Activated CD4-positive, alpha-beta T cell treated with anti-CD3 and anti-CD28 coated beads for 36 hours (primary cell): ENCODE data around the gene ZNF165. TPM values are rescaled to one million over a fixed set of nuclear protein-coding genes. Genes with fewer than 3 reads are reported as not detected.
"Not testable (repeated sequence)": the region's sequence is repeated elsewhere in the genome, so short reads cannot be mapped to it uniquely, and the experiment has no call there.

Experiments
- ATAC-seq: fragments of 200-7000 bp; cut with Tn5 transposase; one replicate; pipeline ENCODE4 v1.10.0; 2021; ENCODE audit warnings: mild to moderate bottlenecking, moderate library complexity
- CTCF ChIA-PET: fragments of 350-600 bp; sonication (Branson Sonifier 250); formaldehyde crosslinking; loops from one replicate; lab custom pipeline; 2021; ENCODE audit warnings: antibody characterized with exemption; lab: Charles Lee
- POLR2A ChIA-PET: fragments of 350-600 bp; sonication (Branson Sonifier 250); formaldehyde crosslinking; loops from one replicate; lab custom pipeline; 2021; ENCODE audit warnings: antibody characterized with exemption, inconsistent platforms; lab: Charles Lee
- DNase-seq: peaks from one replicate; pipeline ENCODE4 v3.0.0-alpha.2; 2020
- H3K27ac Mint-ChIP-seq: one replicate; pipeline ENCODE4 v1.8.0; 2021; ENCODE audit warnings: mixed read lengths
- H3K27me3 Mint-ChIP-seq: one replicate; pipeline ENCODE4 v1.8.0; 2021; ENCODE audit warnings: mixed read lengths
- H3K36me3 Mint-ChIP-seq: one replicate; pipeline ENCODE4 v1.8.0; 2021; ENCODE audit warnings: low read depth, mixed read lengths
- H3K4me1 Mint-ChIP-seq: one replicate; pipeline ENCODE4 v1.8.0; 2021; ENCODE audit warnings: mixed read lengths
- H3K4me3 Mint-ChIP-seq: one replicate; pipeline ENCODE4 v1.8.0; 2021; ENCODE audit warnings: mild to moderate bottlenecking, moderate library complexity, mixed read lengths
- H3K9me3 Mint-ChIP-seq: one replicate; pipeline ENCODE4 v1.8.0; 2021; ENCODE audit warnings: low read depth, mixed read lengths
- intact Hi-C, 2 experiments: fragments of 100-400 bp; cut with DNase I in 1 of 2; cut with micrococcal nuclease in 1 of 2; formaldehyde crosslinking; loops; one replicate each; pipeline versions ENCODE4 v1.14.2 to v1.15.1; 2022 to 2024; cut with DNase I, micrococcal nuclease
- total RNA-seq, 2 experiments: library from RNA; stranded (reverse); gene quantifications; one replicate each; pipeline ENCODE4 v1.2.3, GENCODE V29; 2021

ZNF165 gene
- total RNA-seq, 2 experiments from 2014 or later, result 4.6 TPM

GRCh38 chr6:28089054-28089453 lies 8.7 kb downstream of the ZNF165 start:
- intact Hi-C loops, result loop anchor here in 1 of 2 experiments (10.0 kb wide), 1 partner anchor 184 kb away; no protein-coding TSS in a partner anchor
- DNase-seq (no peak), ATAC-seq (no peak)
- ChIA-PET CTCF (no interaction called here), POLR2A (no interaction called here)
- peaks cover 30% of the 10 kb centered on the region for H3K9me3 Mint-ChIP-seq
- H3K27ac Mint-ChIP-seq, result no peak overlapping the region
- H3K4me3 Mint-ChIP-seq, result no peak overlapping the region
- H3K27me3 Mint-ChIP-seq, result peaks cover 8% of the 10 kb centered on the region
- H3K36me3 Mint-ChIP-seq, result peaks cover 52% of the 10 kb centered on the region
- H3K4me1 Mint-ChIP-seq, result no peaks in the 10 kb centered on the region

- H3K36me3 Mint-ChIP-seq, result peaks cover 45% of the 10 kb centered on the region
- no peaks in the 10 kb centered on the region for H3K4me1 Mint-ChIP-seq
- H3K27ac Mint-ChIP-seq, result no peak overlapping the region
- DNase-seq, result no peak
- ChIA-PET CTCF (no interaction called here), POLR2A (interaction anchor here (1.1 kb wide), 1 partner anchor 246 kb away, joined by 4 read pairs; no protein-coding TSS in a partner anchor)
- ATAC-seq, result no peak
- intact Hi-C loops, result no loop called here
- peaks cover 10% of the 10 kb centered on the region for H3K27me3 Mint-ChIP-seq
- H3K4me3 Mint-ChIP-seq, result no peak overlapping the region
- peaks cover 30% of the 10 kb centered on the region for H3K9me3 Mint-ChIP-seq
These were observed 10.7 kb downstream of the ZNF165 start for GRCh38 chr6:28090917-28091586.

- ATAC-seq, H3K27me3 Mint-ChIP-seq, CTCF ChIA-PET, intact Hi-C loops, DNase-seq, POLR2A ChIA-PET, H3K4me1 Mint-ChIP-seq, H3K27ac Mint-ChIP-seq, H3K4me3 Mint-ChIP-seq, H3K9me3 Mint-ChIP-seq, H3K36me3 Mint-ChIP-seq: not testable (repeated sequence)
These were observed 21.9 kb downstream of the ZNF165 start for GRCh38 chr6:28102222-28102621.

- H3K9me3 Mint-ChIP-seq, H3K4me3 Mint-ChIP-seq, ATAC-seq, POLR2A ChIA-PET, intact Hi-C loops, DNase-seq, H3K4me1 Mint-ChIP-seq, H3K36me3 Mint-ChIP-seq, CTCF ChIA-PET, H3K27me3 Mint-ChIP-seq: not testable (repeated sequence)
- H3K27ac Mint-ChIP-seq, result peak overlapping the region; percentile 42
These were observed 22.3 kb downstream of the ZNF165 start for GRCh38 chr6:28102699-28103098.

- Mint-ChIP-seq H3K9me3 (peaks cover 3% of the 10 kb centered on the region), H3K27me3 (peaks cover 4% of the 10 kb centered on the region), H3K36me3 (no peaks in the 10 kb centered on the region), H3K27ac (peak overlapping the region; percentile 90), H3K4me3 (peak overlapping the region; percentile 82), H3K4me1 (peaks cover 9% of the 10 kb centered on the region)
- intact Hi-C loops, result loop anchor here (1.0 kb wide), 3 partner anchors 23 to 32 kb away; partner anchors contain the start of gene ZNF165 (in 1 of the 2)
- DNase-seq (peak; percentile 91), ATAC-seq (peak; percentile 100)
- CTCF ChIA-PET, result interaction anchor here (0.7 to 1.0 kb wide), 13 partner anchors 8 to 1282 kb away, joined by 3 to 5 read pairs (median 3); partner anchors contain the start of gene ZSCAN26
- POLR2A ChIA-PET, result interaction anchor here (0.5 to 1.0 kb wide), 5 partner anchors 25 to 285 kb away, joined by 3 to 4 read pairs (median 3); partner anchors contain the start of gene ZNF165
These were observed 24.2 kb downstream of the ZNF165 start for GRCh38 chr6:28104392-28105244.

- H3K27me3 Mint-ChIP-seq, result no peaks in the 10 kb centered on the region
- H3K4me3 Mint-ChIP-seq, result peak overlapping the region; percentile 82
These were observed 24.9 kb downstream of the ZNF165 start for GRCh38 chr6:28105245-28105639.

GRCh38 chr6:28107506-28107905 lies 27.1 kb downstream of the ZNF165 start:
- H3K4me3 Mint-ChIP-seq, result no peak overlapping the region
- H3K27ac Mint-ChIP-seq, result no peak overlapping the region
- H3K4me1 Mint-ChIP-seq, result peaks cover 9% of the 10 kb centered on the region
- POLR2A ChIA-PET, result no interaction called here
- intact Hi-C loops, result no loop called here
- CTCF ChIA-PET, result interaction anchor here (1.0 kb wide), 1 partner anchor 9 kb away, joined by 3 read pairs; no protein-coding TSS in a partner anchor
- H3K36me3 Mint-ChIP-seq, result no peaks in the 10 kb centered on the region
- H3K9me3 Mint-ChIP-seq, result peaks cover 3% of the 10 kb centered on the region
- no peaks in the 10 kb centered on the region for H3K27me3 Mint-ChIP-seq
- no peak for ATAC-seq
- no peak for DNase-seq

More at GRCh38 chr6:28105245-28105639, 24.9 kb downstream of the ZNF165 start:
- intact Hi-C loops, result no loop called here
- H3K27ac Mint-ChIP-seq, result peak overlapping the region; percentile 90
- DNase-seq (no peak), ATAC-seq (no peak)
- no peaks in the 10 kb centered on the region for H3K36me3 Mint-ChIP-seq
- peaks cover 3% of the 10 kb centered on the region for H3K9me3 Mint-ChIP-seq
- peaks cover 9% of the 10 kb centered on the region for H3K4me1 Mint-ChIP-seq
- POLR2A ChIA-PET, result interaction anchor here (0.5 to 0.9 kb wide), 4 partner anchors 31 to 384 kb away, joined by 3 to 4 read pairs (median 3); no protein-coding TSS in a partner anchor
- CTCF ChIA-PET, result interaction anchor here (0.7 to 1.0 kb wide), 9 partner anchors 18 to 335 kb away, joined by 3 to 5 read pairs (median 3); no protein-coding TSS in a partner anchor

- POLR2A ChIA-PET, result no interaction called here
- CTCF ChIA-PET, result interaction anchor here (0.7 to 2.1 kb wide), 2 partner anchors 216 to 244 kb away, joined by 3 to 9 read pairs; no protein-coding TSS in a partner anchor
- no peaks in the 10 kb centered on the region for H3K27me3 Mint-ChIP-seq
- no peak overlapping the region for H3K27ac Mint-ChIP-seq
- H3K4me1 Mint-ChIP-seq, result no peaks in the 10 kb centered on the region
- DNase-seq (no peak), ATAC-seq (no peak)
- peaks cover 24% of the 10 kb centered on the region for H3K36me3 Mint-ChIP-seq
- no peaks in the 10 kb centered on the region for H3K9me3 Mint-ChIP-seq
- intact Hi-C loops, result no loop called here
- H3K4me3 Mint-ChIP-seq, result no peak overlapping the region
These were observed 31.6 kb downstream of the ZNF165 start for GRCh38 chr6:28111964-28112363.

GRCh38 chr6:28115799-28116198 lies 35.4 kb downstream of the ZNF165 start:
- H3K27ac Mint-ChIP-seq, result no peak overlapping the region
- peaks cover 42% of the 10 kb centered on the region for H3K36me3 Mint-ChIP-seq
- no peak overlapping the region for H3K4me3 Mint-ChIP-seq
- ChIA-PET POLR2A (no interaction called here), CTCF (interaction anchor here (0.6 kb wide), 1 partner anchor 1002 kb away, joined by 3 read pairs; no protein-coding TSS in a partner anchor)
- ATAC-seq (no peak), DNase-seq (no peak)
- H3K9me3 Mint-ChIP-seq, result no peaks in the 10 kb centered on the region
- H3K27me3 Mint-ChIP-seq, result no peaks in the 10 kb centered on the region
- intact Hi-C loops, result no loop called here
- H3K4me1 Mint-ChIP-seq, result no peaks in the 10 kb centered on the region

GRCh38 chr6:28117386-28118050 lies 37.1 kb downstream of the ZNF165 start:
- no peak for ATAC-seq
- no peak for DNase-seq
- no peaks in the 10 kb centered on the region for H3K9me3 Mint-ChIP-seq
- ChIA-PET CTCF (no interaction called here), POLR2A (no interaction called here)
- H3K27ac Mint-ChIP-seq, result no peak overlapping the region
- intact Hi-C loops, result no loop called here
- H3K27me3 Mint-ChIP-seq, result no peaks in the 10 kb centered on the region
- no peak overlapping the region for H3K4me3 Mint-ChIP-seq
- peaks cover 47% of the 10 kb centered on the region for H3K36me3 Mint-ChIP-seq
- no peaks in the 10 kb centered on the region for H3K4me1 Mint-ChIP-seq

- DNase-seq (no peak), ATAC-seq (no peak)
- Mint-ChIP-seq H3K9me3 (no peaks in the 10 kb centered on the region), H3K4me3 (no peak overlapping the region), H3K27ac (no peak overlapping the region), H3K4me1 (peaks cover 2% of the 10 kb centered on the region), H3K36me3 (peaks cover 51% of the 10 kb centered on the region), H3K27me3 (no peaks in the 10 kb centered on the region)
- ChIA-PET CTCF (interaction anchor here (0.6 kb wide), 1 partner anchor 142 kb away, joined by 3 read pairs; no protein-coding TSS in a partner anchor), POLR2A (no interaction called here)
- intact Hi-C loops, result no loop called here
These were observed 37.8 kb downstream of the ZNF165 start for GRCh38 chr6:28118217-28118616.
